SK-N-SH treated with all-trans-retinoic acid at 6 μM for 48 hours (cell line): Measurements from ENCODE around the gene GIMAP8.

Source experiments
- ARNTL ChIP-seq: fragments of 450-650 bp; formaldehyde crosslinking; IDR thresholded peaks from 2 replicates; pipeline ENCODE4 v1.5.0; 2020; ENCODE audit warnings: low read depth, mild to moderate bottlenecking, moderate library complexity, borderline replicate concordance
- ESRRG ChIP-seq: fragments of 250-450 bp; sonication (Bioruptor Pico); IDR thresholded peaks from 2 replicates; pipeline ENCODE4 v1.6.1; 2021; ENCODE audit warnings: mild to moderate bottlenecking
- GLIS3 ChIP-seq: fragments of 250-450 bp; sonication (Bioruptor Pico); IDR thresholded peaks from 2 replicates; pipeline ENCODE4 v1.5.0; 2020; ENCODE audit warnings: mild to moderate bottlenecking, moderate library complexity
- RARB ChIP-seq: fragments of 250-450 bp; sonication (Bioruptor Pico); IDR thresholded peaks from 2 replicates; pipeline ENCODE4 v1.8.0; 2021; ENCODE audit warnings: mild to moderate bottlenecking, moderate library complexity
- ZC3H10 ChIP-seq: fragments of 250-450 bp; sonication (Bioruptor Pico); IDR thresholded peaks from 2 replicates; pipeline ENCODE4 v1.5.1; 2021; ENCODE audit warnings: mild to moderate bottlenecking, moderate library complexity
- ZFP30 ChIP-seq: fragments of 450-650 bp; formaldehyde crosslinking; IDR thresholded peaks from 2 replicates; pipeline ENCODE4 v1.5.0; 2022; ENCODE audit warnings: mild to moderate bottlenecking, moderate library complexity
- ZNF70 ChIP-seq: fragments of 450-650 bp; formaldehyde crosslinking; IDR thresholded peaks from 2 replicates; pipeline ENCODE4 v1.5.0; 2020; ENCODE audit warnings: mild to moderate bottlenecking, moderate library complexity
- TF ChIP-seq, protein P1 (sequence below): fragments of 250-450 bp; sonication (Bioruptor Pico); IDR thresholded peaks from 2 replicates; pipeline ENCODE4 v1.5.1; 2020; ENCODE audit warnings: low read depth, mild to moderate bottlenecking, moderate library complexity
- TF ChIP-seq, protein P2 (sequence below): fragments of 250-450 bp; sonication (Bioruptor Pico); IDR thresholded peaks from 2 replicates; pipeline ENCODE4 v1.8.0; 2020; ENCODE audit warnings: mild to moderate bottlenecking, moderate library complexity, borderline replicate concordance

DNA sequence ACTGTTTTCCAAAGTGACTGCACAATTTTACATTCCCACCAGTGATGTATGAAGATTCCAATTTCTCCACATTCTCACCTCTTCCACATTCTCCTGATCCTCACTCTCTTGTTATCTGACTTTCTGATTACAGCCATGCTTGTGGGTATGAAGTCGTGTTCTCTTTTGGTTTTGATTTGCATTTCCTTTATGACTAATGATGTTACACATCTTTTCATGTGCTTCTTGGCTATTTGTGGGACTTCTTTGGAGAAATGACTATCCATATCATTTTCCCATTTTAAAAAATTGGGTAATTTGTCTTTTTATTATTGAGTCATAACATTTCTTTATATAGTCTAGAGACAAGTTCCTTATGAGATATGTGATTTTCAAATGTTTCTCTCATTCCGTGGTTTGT, 10.5 kb upstream of the GIMAP8 start:
- TF ChIP-seq ZFP30 (no peak), ESRRG (CRISPR knock-in tag) (no peak), ZNF70 (no peak), RARB (CRISPR knock-in tag) (no peak), ZC3H10 (no peak), GLIS3 (CRISPR knock-in tag) (no peak), ARNTL (CRISPR knock-in tag) (no peak)
- TF ChIP-seq, protein P1, sequence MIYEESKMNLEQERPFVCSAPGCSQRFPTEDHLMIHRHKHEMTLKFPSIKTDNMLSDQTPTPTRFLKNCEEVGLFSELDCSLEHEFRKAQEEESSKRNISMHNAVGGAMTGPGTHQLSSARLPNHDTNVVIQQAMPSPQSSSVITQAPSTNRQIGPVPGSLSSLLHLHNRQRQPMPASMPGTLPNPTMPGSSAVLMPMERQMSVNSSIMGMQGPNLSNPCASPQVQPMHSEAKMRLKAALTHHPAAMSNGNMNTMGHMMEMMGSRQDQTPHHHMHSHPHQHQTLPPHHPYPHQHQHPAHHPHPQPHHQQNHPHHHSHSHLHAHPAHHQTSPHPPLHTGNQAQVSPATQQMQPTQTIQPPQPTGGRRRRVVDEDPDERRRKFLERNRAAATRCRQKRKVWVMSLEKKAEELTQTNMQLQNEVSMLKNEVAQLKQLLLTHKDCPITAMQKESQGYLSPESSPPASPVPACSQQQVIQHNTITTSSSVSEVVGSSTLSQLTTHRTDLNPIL (CRISPR knock-in tag), result no peak
- TF ChIP-seq, protein P2, sequence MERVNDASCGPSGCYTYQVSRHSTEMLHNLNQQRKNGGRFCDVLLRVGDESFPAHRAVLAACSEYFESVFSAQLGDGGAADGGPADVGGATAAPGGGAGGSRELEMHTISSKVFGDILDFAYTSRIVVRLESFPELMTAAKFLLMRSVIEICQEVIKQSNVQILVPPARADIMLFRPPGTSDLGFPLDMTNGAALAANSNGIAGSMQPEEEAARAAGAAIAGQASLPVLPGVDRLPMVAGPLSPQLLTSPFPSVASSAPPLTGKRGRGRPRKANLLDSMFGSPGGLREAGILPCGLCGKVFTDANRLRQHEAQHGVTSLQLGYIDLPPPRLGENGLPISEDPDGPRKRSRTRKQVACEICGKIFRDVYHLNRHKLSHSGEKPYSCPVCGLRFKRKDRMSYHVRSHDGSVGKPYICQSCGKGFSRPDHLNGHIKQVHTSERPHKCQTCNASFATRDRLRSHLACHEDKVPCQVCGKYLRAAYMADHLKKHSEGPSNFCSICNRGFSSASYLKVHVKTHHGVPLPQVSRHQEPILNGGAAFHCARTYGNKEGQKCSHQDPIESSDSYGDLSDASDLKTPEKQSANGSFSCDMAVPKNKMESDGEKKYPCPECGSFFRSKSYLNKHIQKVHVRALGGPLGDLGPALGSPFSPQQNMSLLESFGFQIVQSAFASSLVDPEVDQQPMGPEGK, result no peak
